Heart left ventricle (tissue), 16 donors: ENCODE measurements around the gene FOLR2. TPM values are rescaled to one million over a fixed set of nuclear protein-coding genes. Genes with fewer than 3 reads are reported as not detected.
A peak's percentile ranks its signal among the peaks of the same experiment; 100 is the strongest.

Experiments
- ATAC-seq, 4 donors: fragments of 200-7000 bp; cut with Tn5 transposase; one replicate each; pipeline ENCODE4 v1.9.1; 2020 to 2022; ENCODE audit warnings: moderate library complexity in 4 of 4, mild to moderate bottlenecking in 3 of 4, moderate number of reproducible peaks in 1 of 4
- DNase-seq, 5 donors: peaks; one replicate each; pipeline ENCODE4 v3.0.0-alpha.2; 2020
- H3K27ac ChIP-seq, 12 donors: fragments of 200-600 bp; sonication (generic) in 4 of 12; one replicate each; pipeline versions ENCODE4 v1.5.0 to v1.8.0; 2016 to 2022; ENCODE audit warnings: mild to moderate bottlenecking in 2 of 12
- H3K27me3 ChIP-seq, 9 donors: fragments of 200-600 bp; sonication (generic) in 2 of 9; one replicate each; pipeline versions ENCODE4 v1.5.1 to v1.8.0; 2016 to 2022; ENCODE audit warnings: mild to moderate bottlenecking in 3 of 9
- H3K36me3 ChIP-seq, 9 donors: fragments of 200-600 bp; sonication (generic) in 2 of 9; one replicate each; pipeline versions ENCODE4 v1.5.0 to v1.8.0; 2018 to 2022; ENCODE audit warnings: mild to moderate bottlenecking in 2 of 9
- H3K4me1 ChIP-seq, 12 donors: fragments of 200-600 bp; sonication (generic) in 4 of 12; one replicate each; pipeline versions ENCODE4 v1.5.0 to v1.8.0; 2016 to 2022; ENCODE audit warnings: mild to moderate bottlenecking in 3 of 12
- H3K4me3 ChIP-seq, 12 donors: fragments of 200-600 bp; sonication (generic) in 4 of 12; one replicate each; pipeline versions ENCODE4 v1.5.0 to v1.8.0; 2017 to 2022; ENCODE audit warnings: mild to moderate bottlenecking in 9 of 12, moderate library complexity in 4 of 12
- H3K9me3 ChIP-seq, 12 donors: fragments of 200-600 bp; sonication (generic) in 4 of 12; one replicate each; pipeline versions ENCODE4 v1.5.0 to v1.8.0; 2016 to 2022; ENCODE audit warnings: mild to moderate bottlenecking in 1 of 12
- POLR2A ChIP-seq, 2 donors: fragments of 450-650 bp; IDR thresholded peaks; one replicate each; pipeline ENCODE4 v1.6.1; 2017; ENCODE audit warnings: antibody characterized with exemption in 2 of 2, mild to moderate bottlenecking in 2 of 2, moderate library complexity in 2 of 2
- WGBS, 4 donors: extraction: QIAGEN DNeasy Blood & Tissue Kit in 2 of 4; methylation state at CpG; one replicate each; pipeline versions ENCODE4 v1.1.5 to v1.1.7; 2013 to 2018; 5-methylcytosine and 5-hydroxymethylcytosine counted together
- intact Hi-C, 10 donors: fragments of 100-400 bp; cut with DNase I; formaldehyde crosslinking; loops; one replicate each; pipeline versions ENCODE4 v1.11.1 to v1.14.2; 2022
- polyA plus RNA-seq, 2 donors: library from polyadenylated mRNA; stranded (reverse); fragments of 200-250 nt; gene quantifications; one replicate each; pipeline ENCODE4 v1.2.3, GENCODE V29; 2013
- total RNA-seq, 9 donors: library from RNA; depleted of rRNA in 2 of 9; stranded (reverse); fragments of >200 nt in 2 of 9; fragmentation: NEBNext Ultra II Directional in 3 of 9; extraction: Animal tissue kit (Norgen Biotek cat#: 25700) in 3 of 9; gene quantifications; one replicate each; pipeline versions ENCODE4 v1.1.0 to v1.2.4, GENCODE V29; 2016 to 2023
- TF ChIP-seq, protein P1 (sequence below), 12 donors: fragments of 200-600 bp; sonication (generic) in 4 of 12; IDR thresholded peaks; one replicate each; pipeline versions ENCODE4 v1.5.0 to v1.8.0; 2018 to 2022; ENCODE audit warnings: antibody characterized with exemption in 12 of 12, mild to moderate bottlenecking in 5 of 12
- donor health status: ischemic (EF 13 %, LVEDD 7.1; RV severe dilation, severe dysfunction).
- donor health status: healthy with polysubstance abuse.
- donor health status: DM: no; HTN: yes; CAD: no.
- donor health status: DM: no; HTN: no; CAD: no.
- donor health status: ischemic (EF 25% LVEDD 6.9; RV normal size, moderate dysfunction).
- donor health status: ischemic (EF 25% LVEDD 5.7; RV mildly dilated, moderate dysfunction).
- donor health status: healthy.
- donor health status: DM: yes; HTN: yes; CAD: no.
- donor health status: ischemic (EF 35%, LVEDD 5.7; RV mildly dilated, moderate dysfunction).
- donor health status: nonischemic (EF 11% LVEDD 7.7; RV severe dilation, severe dysfunction).
- donor health status: DM: yes; HTN: yes; CAD: no.
- donor health status: PGD.
- donor health status: ischemic (EF 29% LVEDD 5.4; RV normal size, mild dysfunction).
- donor health status: nonischemic (EF 23%, LVEDD 6.1; RV moderate dilation, normal function).

The FOLR2 gene
- total and polyA plus RNA-seq, 11 donors, result 5.0 to 136 (median 14.6) TPM

DNA sequence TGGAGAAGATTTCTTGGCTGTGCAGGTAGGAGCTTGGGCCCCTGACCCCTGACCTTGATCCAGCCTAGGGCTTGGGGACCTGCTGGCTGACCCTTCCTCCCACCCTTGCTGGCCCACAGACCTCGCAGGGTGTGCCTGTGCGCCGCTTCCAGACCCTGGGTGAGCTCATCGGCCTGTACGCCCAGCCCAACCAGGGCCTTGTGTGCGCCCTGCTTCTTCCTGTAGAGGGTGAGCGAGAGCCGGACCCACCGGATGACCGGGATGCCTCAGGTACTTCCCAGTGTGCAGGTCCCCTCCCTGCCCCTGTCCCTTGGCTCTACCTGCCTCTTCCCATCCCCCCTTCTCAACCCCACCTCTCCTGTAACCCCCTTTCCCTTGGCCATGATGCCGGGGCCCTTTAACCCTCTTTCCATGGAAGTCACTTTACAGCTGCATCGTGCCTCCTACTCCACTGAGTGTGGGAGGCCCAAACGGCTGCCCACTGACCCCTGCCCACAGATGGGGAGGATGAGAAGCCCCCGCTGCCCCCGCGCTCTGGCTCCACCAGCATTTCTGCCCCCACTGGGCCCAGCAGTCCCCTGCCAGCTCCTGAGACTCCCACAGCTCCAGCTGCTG lies 11.7 kb downstream of the FOLR2 start:
- intact Hi-C loops, result loop anchor here in 2 of 10 donors (10.0 kb wide), 2 partner anchors 186 to 214 kb away; no protein-coding TSS in a partner anchor
- Histone ChIP-seq H3K27me3 (no peaks in the 10 kb centered on the region), H3K4me1 (peaks cover 0 to 47% (median 16%) of the 10 kb centered on the region in 12 donors), H3K4me3 (no peak overlapping the region), H3K27ac (no peak overlapping the region), H3K9me3 (no peaks in the 10 kb centered on the region), H3K36me3 (peaks cover 0 to 64% (median 61%) of the 10 kb centered on the region in 9 donors)
- no peak for DNase-seq
- TF ChIP-seq, protein P1, sequence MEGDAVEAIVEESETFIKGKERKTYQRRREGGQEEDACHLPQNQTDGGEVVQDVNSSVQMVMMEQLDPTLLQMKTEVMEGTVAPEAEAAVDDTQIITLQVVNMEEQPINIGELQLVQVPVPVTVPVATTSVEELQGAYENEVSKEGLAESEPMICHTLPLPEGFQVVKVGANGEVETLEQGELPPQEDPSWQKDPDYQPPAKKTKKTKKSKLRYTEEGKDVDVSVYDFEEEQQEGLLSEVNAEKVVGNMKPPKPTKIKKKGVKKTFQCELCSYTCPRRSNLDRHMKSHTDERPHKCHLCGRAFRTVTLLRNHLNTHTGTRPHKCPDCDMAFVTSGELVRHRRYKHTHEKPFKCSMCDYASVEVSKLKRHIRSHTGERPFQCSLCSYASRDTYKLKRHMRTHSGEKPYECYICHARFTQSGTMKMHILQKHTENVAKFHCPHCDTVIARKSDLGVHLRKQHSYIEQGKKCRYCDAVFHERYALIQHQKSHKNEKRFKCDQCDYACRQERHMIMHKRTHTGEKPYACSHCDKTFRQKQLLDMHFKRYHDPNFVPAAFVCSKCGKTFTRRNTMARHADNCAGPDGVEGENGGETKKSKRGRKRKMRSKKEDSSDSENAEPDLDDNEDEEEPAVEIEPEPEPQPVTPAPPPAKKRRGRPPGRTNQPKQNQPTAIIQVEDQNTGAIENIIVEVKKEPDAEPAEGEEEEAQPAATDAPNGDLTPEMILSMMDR (IDR thresholded peaks at IDR 0.05), result peak in 3 of 12 donors; percentile 12 to 21 (median 13)
- no peak for TF ChIP-seq POLR2A (IDR thresholded peaks at IDR 0.05)
- no peak for ATAC-seq
- 73 to 80% (median 78%) methylated on average over 11 to 16 of the region's 16 CpGs for WGBS, 4 donors

DNA sequence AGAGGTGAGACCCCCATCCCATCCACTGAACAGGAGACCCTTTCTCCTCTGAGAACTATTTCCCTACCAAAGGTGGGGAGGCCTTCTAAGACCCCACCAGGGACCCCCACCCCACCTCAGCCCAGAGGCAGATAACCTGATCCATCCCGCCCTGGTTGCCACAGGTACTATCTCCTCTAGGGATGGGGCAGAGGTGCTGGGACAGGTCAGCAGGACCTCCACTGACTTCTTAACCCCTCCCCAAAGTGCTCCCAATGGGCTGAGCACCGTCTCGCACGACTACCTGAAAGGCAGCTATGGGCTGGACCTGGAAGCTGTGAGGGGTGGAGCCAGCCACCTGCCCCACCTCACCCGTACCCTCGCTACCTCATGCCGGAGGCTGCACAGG lies 12.2 kb downstream of the FOLR2 start:
- intact Hi-C loops, result loop anchor here in 2 of 10 donors (10.0 kb wide), 2 partner anchors 186 to 214 kb away; no protein-coding TSS in a partner anchor
- H3K4me3 ChIP-seq, result no peak overlapping the region
- no peaks in the 10 kb centered on the region for H3K27me3 ChIP-seq
- ATAC-seq, result no peak
- peaks cover 0 to 47% (median 16%) of the 10 kb centered on the region in 12 donors for H3K4me1 ChIP-seq
- no peak for DNase-seq
- H3K27ac ChIP-seq, result no peak overlapping the region
- peaks cover 0 to 69% (median 66%) of the 10 kb centered on the region in 9 donors for H3K36me3 ChIP-seq
- 91 to 94% (median 92%) methylated on average over 3 to 7 of the region's 7 CpGs for WGBS, 4 donors
- TF ChIP-seq, protein P1 (IDR thresholded peaks at IDR 0.05), result no peak
- no peak for TF ChIP-seq POLR2A (IDR thresholded peaks at IDR 0.05)
- no peaks in the 10 kb centered on the region for H3K9me3 ChIP-seq

DNA sequence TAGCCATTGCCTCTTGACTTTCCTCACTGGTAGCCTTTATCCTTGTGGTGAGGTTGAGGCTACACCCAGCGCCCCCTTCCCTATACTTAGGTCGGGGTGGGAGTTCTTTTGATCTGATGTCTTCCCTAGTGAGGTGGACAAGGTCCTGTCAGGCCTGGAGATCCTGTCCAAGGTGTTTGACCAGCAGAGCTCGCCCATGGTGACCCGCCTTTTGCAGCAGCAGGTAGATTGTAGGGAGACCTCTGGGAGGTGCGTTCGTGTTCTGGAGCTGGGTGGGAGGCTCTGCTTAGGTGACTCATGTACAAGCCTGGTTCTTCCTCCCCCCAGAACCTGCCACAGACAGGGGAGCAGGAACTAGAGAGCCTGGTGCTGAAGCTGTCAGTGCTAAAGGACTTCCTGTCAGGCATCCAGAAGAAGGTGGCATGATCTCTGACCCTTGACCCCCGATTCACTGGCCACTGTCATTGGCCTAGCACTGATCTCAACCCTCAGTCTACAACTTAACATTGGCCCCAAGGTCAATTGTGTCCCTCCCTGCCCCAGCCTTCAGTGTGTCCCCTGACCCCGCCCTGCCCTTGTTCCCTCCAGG lies 12.8 kb downstream of the FOLR2 start:
- intact Hi-C loops, result loop anchor here in 2 of 10 donors (10.0 kb wide), 2 partner anchors 185 to 215 kb away; no protein-coding TSS in a partner anchor
- 91 to 97% (median 96%) methylated on average over 7 to 8 of the region's 8 CpGs for WGBS, 4 donors
- H3K27ac ChIP-seq, result no peak overlapping the region
- peaks cover 0 to 47% (median 16%) of the 10 kb centered on the region in 12 donors for H3K4me1 ChIP-seq
- H3K4me3 ChIP-seq, result no peak overlapping the region
- DNase-seq, result no peak
- no peak for TF ChIP-seq POLR2A (IDR thresholded peaks at IDR 0.05)
- TF ChIP-seq, protein P1 (IDR thresholded peaks at IDR 0.05), result no peak
- no peak for ATAC-seq
- H3K9me3 ChIP-seq, result no peaks in the 10 kb centered on the region
- no peaks in the 10 kb centered on the region for H3K27me3 ChIP-seq
- H3K36me3 ChIP-seq, result peaks cover 0 to 75% (median 72%) of the 10 kb centered on the region in 9 donors
